Thoracic aorta (tissue), 2 donors: ENCODE data around the gene LEF1. TPM values are rescaled to one million over a fixed set of nuclear protein-coding genes. Genes with fewer than 3 reads are reported as not detected.
"Not testable (repeated sequence)": the region's sequence is repeated elsewhere in the genome, so short reads cannot be mapped to it uniquely, and the experiment has no call there.

Source experiments
- ATAC-seq: fragments of 150-250 bp; one replicate; pipeline ENCODE4 v1.8.0; 2017; ENCODE audit warnings: low read depth; ENCODE audit not compliant: insufficient number of reproducible peaks, low FRiP score
- DNase-seq: peaks from one replicate; pipeline ENCODE4 v3.0.0-alpha.2; 2020; ENCODE audit warnings: low spot score
- H3K27ac ChIP-seq, 2 donors: fragments of 200-600 bp; sonication (generic); 1 replicate in 1 of 2; 2 replicates in 1 of 2; pipeline ENCODE4 v1.5.1; 2016; ENCODE audit warnings: mild to moderate bottlenecking in 2 of 2, moderate library complexity in 2 of 2
- H3K27me3 ChIP-seq: fragments of 200-600 bp; sonication (generic); replicated peaks from 2 replicates; pipeline ENCODE4 v1.6.0; 2016; ENCODE audit warnings: mild to moderate bottlenecking; ENCODE audit not compliant: insufficient read depth
- H3K36me3 ChIP-seq: fragments of 200-600 bp; sonication (generic); one replicate; pipeline ENCODE4 v1.5.1; 2016
- H3K4me1 ChIP-seq, 2 donors: fragments of 200-600 bp; sonication (generic); 1 replicate in 1 of 2; 2 replicates in 1 of 2; pipeline versions ENCODE4 v1.5.1 to v1.6.0; 2016; ENCODE audit warnings: low read depth in 2 of 2, mild to moderate bottlenecking in 1 of 2; ENCODE audit not compliant: control insufficient read depth in 1 of 2
- H3K4me3 ChIP-seq: fragments of 200-600 bp; sonication (generic); 2 replicates; pipeline ENCODE4 v1.5.1; 2016; ENCODE audit warnings: mild to moderate bottlenecking
- H3K9me3 ChIP-seq: fragments of 200-600 bp; sonication (generic); 2 replicates; pipeline ENCODE4 v1.5.1; 2016
- CTCF ChIP-seq: fragments of 200-600 bp; sonication (generic); IDR thresholded peaks from one replicate; pipeline ENCODE4 v1.5.1; 2019; ENCODE audit warnings: antibody characterized with exemption
- total RNA-seq, 2 donors: library from RNA; depleted of rRNA; stranded (reverse); fragments of >200 nt; gene quantifications; one replicate each; pipeline versions ENCODE4 v1.1.0 to v1.2.3, GENCODE V29; 2016

Gene LEF1
- total RNA-seq, 2 donors from 2014 or later, result 0.54 to 3.2 TPM

GRCh38 chr4:108013327-108013726, 155.4 kb downstream of the LEF1 start:
- Histone ChIP-seq H3K27me3 (no peaks in the 10 kb centered on the region), H3K4me3 (no peak overlapping the region), H3K27ac (no peak overlapping the region), H3K36me3 (peaks cover 23% of the 10 kb centered on the region), H3K9me3 (no peaks in the 10 kb centered on the region), H3K4me1 (peaks cover 11 to 12% of the 10 kb centered on the region in 2 donors)
- DNase-seq, result no peak
- no peak for TF ChIP-seq CTCF
- no peak for ATAC-seq

- peaks cover 12 to 15% of the 10 kb centered on the region in 2 donors for H3K4me1 ChIP-seq
- H3K36me3 ChIP-seq, result peaks cover 23% of the 10 kb centered on the region
- not testable (repeated sequence) for DNase-seq, H3K27ac ChIP-seq, ATAC-seq, H3K4me3 ChIP-seq, H3K9me3 ChIP-seq, H3K27me3 ChIP-seq
Observed at GRCh38 chr4:108012382-108012781, 156.3 kb downstream of the LEF1 start.

GRCh38 chr4:108010167-108010566, 158.6 kb downstream of the LEF1 start:
- ATAC-seq, result no peak
- no peaks in the 10 kb centered on the region for H3K27me3 ChIP-seq

GRCh38 chr4:108008721-108009120, 160.0 kb downstream of the LEF1 start:
- DNase-seq (no peak), ATAC-seq (peak; percentile 85)
- peaks cover 16 to 26% of the 10 kb centered on the region in 2 donors for H3K4me1 ChIP-seq
- H3K36me3 ChIP-seq, result peaks cover 4% of the 10 kb centered on the region
- H3K9me3 ChIP-seq, result no peaks in the 10 kb centered on the region
- H3K4me3 ChIP-seq, result no peak overlapping the region
- no peaks in the 10 kb centered on the region for H3K27me3 ChIP-seq
- H3K27ac ChIP-seq, result peak overlapping the region in 1 of 2 donors; percentile 9
- no peak for TF ChIP-seq CTCF

More at GRCh38 chr4:108010167-108010566, 158.6 kb downstream of the LEF1 start:
- Histone ChIP-seq H3K36me3 (peaks cover 6% of the 10 kb centered on the region), H3K9me3 (no peaks in the 10 kb centered on the region), H3K27ac (no peak overlapping the region), H3K4me3 (no peak overlapping the region), H3K4me1 (peaks cover 15 to 16% of the 10 kb centered on the region in 2 donors)
- DNase-seq, result no peak
- TF ChIP-seq CTCF, result no peak

GRCh38 chr4:108007984-108008383, 160.7 kb downstream of the LEF1 start:
- H3K36me3 ChIP-seq, result peaks cover under 1% of the 10 kb centered on the region
- DNase-seq (no peak), ATAC-seq (no peak)
- no peak for TF ChIP-seq CTCF
- no peak overlapping the region for H3K4me3 ChIP-seq
- H3K4me1 ChIP-seq, result peaks cover 16 to 30% of the 10 kb centered on the region in 2 donors
- peak overlapping the region in 1 of 2 donors; percentile 9 for H3K27ac ChIP-seq
- no peaks in the 10 kb centered on the region for H3K27me3 ChIP-seq
- H3K9me3 ChIP-seq, result no peaks in the 10 kb centered on the region

- H3K27me3 ChIP-seq, result no peaks in the 10 kb centered on the region
- H3K4me3 ChIP-seq, result no peak overlapping the region
- H3K27ac ChIP-seq, result no peak overlapping the region
- H3K36me3 ChIP-seq, result no peaks in the 10 kb centered on the region
- H3K9me3 ChIP-seq, result no peaks in the 10 kb centered on the region
- no peak for DNase-seq
- no peak for TF ChIP-seq CTCF
- peaks cover 16 to 35% of the 10 kb centered on the region in 2 donors for H3K4me1 ChIP-seq
- ATAC-seq, result no peak
Observed at GRCh38 chr4:108006361-108006760, 162.4 kb downstream of the LEF1 start.
